GM18907 (cell line): Measurements from ENCODE around the gene DNAH12.
"Not testable (repeated sequence)": the region's sequence is repeated elsewhere in the genome, so short reads cannot be mapped to it uniquely, and the experiment has no call there.

Source experiments
- ATAC-seq: cut with Tn5 transposase; IDR thresholded peaks from one replicate; pipeline ENCODE4 v1.9.1; 2021; ENCODE audit warnings: mild to moderate bottlenecking, moderate library complexity; ENCODE audit not compliant: unreplicated experiment

Gene DNAH12

GRCh38 chr3:57338272-57339070, 205.7 kb downstream of the DNAH12 start:
- ATAC-seq: not testable (repeated sequence)

- no peak for ATAC-seq
Observed at GRCh38 chr3:57335283-57335938, 208.7 kb downstream of the DNAH12 start.

DNA sequence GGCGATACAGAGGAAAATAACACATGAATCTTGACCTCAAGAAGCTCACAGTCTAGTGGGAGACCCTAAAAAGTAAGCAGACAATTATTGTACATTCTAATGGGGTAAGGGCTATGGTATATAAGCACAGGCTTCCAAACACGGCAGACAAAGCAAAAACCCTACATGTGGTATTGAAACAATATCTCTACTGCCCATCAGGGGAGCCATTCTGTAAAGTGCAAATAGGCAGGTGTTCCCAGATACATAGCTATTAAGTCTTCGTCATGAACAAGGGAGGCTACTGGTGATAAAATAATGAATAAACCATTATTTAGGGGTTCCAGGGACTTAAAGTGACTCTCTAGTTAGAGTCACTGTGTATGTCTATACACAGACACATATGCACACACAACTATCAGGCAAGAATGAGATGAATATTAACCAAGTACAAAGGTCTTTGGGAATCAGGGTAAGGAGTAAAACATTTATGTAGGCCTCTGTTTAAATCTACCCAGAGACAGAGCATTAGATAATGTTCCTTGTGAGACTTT, 213.0 kb downstream of the DNAH12 start:
- no peak for ATAC-seq

- not testable (repeated sequence) for ATAC-seq
Observed at GRCh38 chr3:57326498-57326897, 217.6 kb downstream of the DNAH12 start.

- no peak for ATAC-seq
Observed at GRCh38 chr3:57314204-57314603, 229.9 kb downstream of the DNAH12 start.

DNA sequence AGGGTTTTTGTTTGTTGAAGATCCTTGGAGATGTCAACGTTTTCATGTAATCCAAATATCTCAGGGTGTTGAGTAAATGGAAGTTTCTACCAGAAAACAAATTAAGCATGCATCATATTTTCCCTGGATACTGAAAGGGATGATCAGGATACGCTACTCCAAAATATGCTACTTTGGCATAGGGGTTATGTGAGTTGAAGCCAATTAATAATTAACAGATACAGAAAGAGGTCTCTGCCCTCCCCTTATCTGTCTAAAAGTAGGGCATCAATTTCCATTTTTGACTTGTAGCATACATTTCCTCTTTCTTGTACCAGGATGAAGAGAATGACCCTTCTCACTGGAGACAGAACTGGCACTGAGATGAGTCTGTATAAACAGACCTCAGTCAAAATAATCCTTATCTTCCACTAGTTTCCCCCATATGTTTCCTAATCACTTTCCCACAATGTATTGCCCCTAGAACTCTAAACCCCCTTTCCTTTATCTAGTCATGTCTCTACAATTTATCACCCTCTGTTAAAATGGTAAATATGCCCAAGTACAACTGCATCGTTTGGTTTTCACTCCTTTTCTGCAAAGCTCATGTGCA, 234.3 kb downstream of the DNAH12 start:
- ATAC-seq: no peak

GRCh38 chr3:57303520-57303919, 240.6 kb downstream of the DNAH12 start:
- not testable (repeated sequence) for ATAC-seq

DNA sequence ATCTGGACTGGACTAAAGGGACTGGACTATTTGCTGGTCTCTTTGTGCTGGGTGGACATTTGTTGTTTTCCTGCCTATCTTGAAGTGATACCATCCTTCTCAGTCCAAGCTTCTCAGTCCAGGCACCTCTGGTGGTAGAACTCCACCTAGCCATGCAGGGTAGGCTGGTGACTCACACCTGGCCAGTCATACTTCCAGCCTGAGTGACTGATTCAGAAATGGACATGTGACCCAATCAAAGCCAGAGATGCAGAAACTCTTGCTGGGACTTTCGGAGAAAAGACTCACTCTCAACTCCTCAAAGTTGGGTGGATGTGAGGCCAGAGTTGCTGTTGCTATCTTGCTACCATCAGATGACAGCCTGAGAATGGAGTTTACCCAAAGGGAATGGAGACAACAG, 246.1 kb downstream of the DNAH12 start:
- no peak for ATAC-seq

DNA sequence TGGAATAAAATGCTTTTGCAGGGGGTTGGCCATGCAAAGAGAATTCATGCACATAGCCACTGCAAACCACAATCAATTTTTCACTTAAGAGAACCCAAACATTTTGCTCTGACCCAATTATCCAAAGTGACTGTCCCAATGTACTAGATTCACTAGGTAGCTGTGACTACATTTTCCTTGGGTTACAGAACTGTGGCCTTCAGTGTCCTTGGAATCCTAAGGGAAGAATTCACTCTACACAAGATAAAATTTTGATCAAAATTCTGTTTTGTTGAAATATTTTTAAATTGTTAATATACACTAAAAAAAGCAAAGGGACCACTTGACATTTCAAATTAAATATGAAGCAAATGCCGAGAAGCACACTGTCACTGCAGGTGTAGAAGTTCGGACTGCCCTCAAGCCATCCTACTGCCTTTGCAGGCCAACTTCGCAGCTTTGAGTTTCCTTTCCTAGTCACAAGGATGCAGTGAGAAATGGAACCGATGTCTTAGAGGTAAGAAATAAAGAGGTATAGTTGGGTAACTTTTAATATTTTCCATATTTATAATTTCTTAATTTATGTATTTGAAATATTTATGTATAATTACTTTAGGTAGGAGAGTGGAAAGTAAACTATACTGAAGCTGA, 251.1 kb downstream of the DNAH12 start:
- ATAC-seq: no peak

DNA sequence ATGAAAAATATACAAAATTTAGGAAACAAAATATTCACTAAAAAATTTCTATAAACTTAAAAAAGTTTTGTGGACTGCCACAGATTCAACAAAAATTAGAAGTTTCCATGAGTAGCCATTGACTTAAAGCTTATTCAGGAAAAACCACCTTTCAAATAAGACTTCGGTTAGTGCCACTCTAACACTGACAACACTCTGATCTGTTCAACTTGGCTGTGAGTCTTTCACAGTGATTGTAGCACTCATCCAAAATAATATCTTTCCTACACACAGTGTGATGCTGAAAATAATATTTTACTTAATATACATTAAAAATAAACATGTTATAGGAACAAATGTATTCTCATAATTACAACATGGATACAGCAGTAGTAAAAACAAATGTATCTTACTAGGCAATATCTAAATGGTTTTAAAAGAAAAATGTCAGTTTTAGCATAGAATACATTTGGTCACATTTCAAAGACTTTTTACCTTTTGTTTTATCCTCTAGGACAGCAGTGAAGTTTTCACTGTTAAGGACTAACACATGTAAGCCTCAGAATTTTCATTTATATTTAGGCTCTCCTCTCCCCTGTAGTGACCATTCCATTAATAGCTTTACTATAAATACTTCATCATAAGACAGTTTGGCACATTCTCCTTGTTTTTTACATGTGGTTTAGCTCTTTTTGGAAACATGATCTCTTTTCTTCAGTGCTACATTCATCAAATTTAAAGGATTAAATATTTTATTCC, 251.8 kb downstream of the DNAH12 start, which contains the start of gene ASB14:
Gene ASB14 (minus strand): TSS at position 527 of the 738 bp plus-strand sequence. CDS start 652 bp downstream, outside the sequence.
- no peak for ATAC-seq

DNA sequence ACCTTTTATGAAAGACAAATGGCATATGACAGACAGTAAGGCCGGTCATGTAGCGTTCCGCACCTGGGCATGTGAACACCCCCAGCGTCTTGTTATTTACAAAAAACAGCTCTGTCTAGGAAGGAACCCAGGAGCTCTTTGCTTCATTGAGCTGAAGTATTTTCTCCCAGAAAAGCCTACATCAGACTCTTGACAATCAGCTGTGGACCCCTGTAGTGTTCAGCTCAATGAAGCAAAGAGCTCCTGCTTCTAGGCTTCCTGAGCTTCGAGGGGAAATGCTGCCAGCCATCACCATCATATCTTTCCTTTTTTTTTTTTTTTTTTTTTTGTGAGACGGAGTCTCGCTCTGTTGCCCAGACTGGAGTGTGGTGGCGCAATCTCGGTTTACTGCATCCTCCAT, 255.7 kb downstream of the DNAH12 start:
- no peak for ATAC-seq

DNA sequence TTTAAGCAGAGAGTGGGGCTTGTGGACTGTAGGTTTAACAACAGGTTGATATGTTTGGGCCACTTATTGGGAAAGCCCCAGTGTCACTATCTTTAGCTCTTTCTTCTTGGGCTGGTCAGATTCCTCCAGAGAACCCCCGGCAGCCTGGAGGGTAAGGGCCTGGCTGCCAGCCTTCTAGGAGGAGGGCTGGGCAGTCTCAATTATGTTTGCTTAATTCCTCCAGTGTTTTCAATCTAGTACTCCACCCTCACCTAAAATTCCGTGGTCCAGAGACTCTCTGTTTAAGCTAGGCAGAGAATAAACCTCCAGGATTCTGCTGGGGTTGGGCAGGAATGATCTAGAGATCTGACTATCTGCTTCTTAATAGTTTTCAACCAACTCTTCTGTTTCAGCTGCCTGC, 256.9 kb downstream of the DNAH12 start:
- no peak for ATAC-seq

DNA sequence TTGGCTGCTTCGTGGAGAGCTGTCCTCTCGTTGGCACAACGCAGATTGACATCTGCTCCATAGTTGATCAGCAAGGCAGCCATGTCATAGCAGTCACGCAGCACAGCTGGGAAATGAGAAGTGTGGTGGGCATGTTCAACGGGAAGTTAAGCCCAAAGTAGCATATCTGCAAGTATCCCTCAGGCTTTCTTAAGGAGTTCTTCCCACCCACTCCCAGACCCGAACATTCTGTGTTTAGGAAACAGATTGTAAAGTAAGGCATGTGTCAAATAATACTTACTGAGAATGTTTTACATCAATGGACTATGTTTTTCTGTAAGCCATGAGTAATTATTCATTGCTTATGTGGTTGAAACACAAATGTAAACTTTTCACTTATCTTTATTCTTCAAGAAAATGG, 260.8 kb downstream of the DNAH12 start:
- ATAC-seq: no peak

DNA sequence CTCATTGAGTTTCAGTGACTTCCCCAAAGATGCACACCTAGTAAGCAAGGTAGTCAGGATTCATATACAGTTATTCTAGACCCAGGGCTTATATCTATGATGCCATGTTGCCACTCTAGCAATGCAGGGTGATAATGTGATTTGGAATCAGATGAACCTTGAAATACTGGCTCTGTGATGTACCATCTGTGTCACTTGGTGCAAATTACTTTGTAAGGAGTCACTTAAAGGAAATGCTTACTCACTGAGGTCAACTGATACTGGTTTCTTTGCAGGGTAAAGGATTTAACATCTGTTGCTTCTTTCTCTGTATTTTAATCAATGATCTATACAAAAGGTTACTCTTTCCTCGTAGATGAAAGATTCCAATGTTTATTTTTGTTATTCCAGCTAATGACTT, 262.4 kb downstream of the DNAH12 start:
- no peak for ATAC-seq

DNA sequence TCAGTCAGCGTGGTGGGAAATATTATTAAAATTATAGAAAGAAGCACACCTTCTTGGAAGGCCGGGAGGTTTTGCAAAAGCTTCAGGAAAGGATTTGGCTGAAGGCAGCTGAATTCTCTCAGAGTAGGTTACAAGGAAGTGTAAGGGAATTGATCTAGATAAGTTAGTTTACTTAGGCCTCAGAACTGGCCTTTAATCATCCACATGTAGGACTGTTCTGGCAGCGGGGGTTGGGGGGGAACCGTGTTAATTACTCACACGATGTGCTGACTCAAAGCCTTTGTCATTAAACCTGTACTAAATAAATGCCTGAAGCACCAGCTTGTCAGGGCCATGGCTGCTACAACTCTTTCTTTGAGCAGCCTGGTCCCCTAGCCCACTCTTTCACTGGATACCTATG, 264.5 kb downstream of the DNAH12 start:
- ATAC-seq: no peak

DNA sequence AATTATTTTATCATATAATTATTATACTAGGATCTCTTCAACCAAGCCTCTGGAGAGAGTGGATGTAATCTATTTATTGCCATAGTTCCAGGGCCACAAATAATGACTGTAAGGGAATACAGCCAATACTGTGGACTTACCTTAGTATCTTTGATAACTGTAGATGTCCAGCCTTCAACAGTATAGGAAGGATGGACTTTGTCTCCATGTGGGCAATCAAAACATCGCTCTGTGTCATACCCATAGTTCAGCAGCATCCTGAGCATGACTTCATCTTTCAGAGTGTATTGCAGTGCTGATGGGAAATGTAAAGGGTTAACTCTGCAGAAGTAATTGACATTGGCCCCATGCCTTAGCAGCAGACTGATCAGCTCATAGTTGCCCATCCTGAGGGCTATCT, 265.9 kb downstream of the DNAH12 start:
- ATAC-seq: no peak

- no peak for ATAC-seq
Observed at GRCh38 chr3:57275393-57275792, 268.8 kb downstream of the DNAH12 start.

GRCh38 chr3:57274845-57275244, 269.3 kb downstream of the DNAH12 start:
- ATAC-seq: no peak

DNA sequence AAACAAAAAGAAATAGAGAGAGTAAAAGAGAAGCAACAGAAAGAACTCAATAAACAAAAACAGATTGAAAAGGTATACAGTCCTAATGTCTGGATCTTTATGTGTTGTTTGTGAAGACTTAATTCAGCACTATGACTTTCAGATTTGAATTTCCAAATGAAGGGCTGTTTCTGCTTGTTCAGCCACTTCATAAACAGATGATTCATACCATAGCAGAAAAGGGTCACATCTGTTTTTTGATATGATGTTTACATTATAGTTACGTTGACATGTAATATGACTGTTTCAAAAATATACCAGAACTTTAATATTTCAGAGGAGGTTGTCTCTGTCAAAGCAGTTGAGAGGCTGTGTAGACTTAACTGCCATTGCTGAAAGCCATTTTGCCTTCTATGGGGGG, 275.7 kb downstream of the DNAH12 start:
- ATAC-seq: no peak

DNA sequence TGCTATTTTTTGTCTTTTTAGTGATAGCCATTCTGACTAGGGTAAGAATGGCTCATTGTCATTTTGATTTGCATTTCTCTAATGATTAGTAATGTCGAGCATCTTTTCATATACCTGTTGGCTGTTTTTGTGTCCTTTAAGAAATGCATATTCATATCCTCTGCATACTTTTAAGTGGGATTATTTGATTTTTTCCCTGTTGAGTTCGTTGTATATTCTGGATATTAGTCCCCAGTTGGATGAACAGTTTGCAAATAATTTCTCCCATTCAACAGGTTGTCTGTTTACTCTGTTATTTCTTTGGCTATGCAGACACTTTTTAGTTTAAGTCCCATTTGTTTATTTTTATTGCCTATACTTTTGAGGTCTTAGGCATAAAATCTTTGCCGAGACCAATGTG, 282.2 kb downstream of the DNAH12 start:
- ATAC-seq: no peak

DNA sequence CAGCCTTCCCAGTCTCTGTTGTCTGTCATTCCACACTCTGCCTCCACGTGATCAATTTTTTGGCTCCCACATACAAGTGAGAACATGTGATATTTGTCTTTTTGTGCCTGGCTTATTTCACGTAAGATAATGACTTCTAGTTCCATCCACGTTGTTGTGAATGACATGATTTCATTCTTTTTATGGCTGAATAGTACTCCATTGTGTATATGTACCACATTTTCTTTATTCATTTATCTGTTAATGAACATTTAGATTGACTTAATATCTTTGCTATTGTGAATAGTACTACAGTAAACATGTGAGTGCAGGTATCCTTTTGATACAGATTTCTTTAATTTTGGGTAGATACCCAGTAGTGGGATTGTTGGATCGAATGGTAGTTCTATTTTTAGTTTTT, 283.0 kb downstream of the DNAH12 start:
- ATAC-seq: no peak
